B cell (primary cell): ENCODE data around the gene CXXC4.

Experiments
- CTCF ChIP-seq: fragments of 200-600 bp; IDR thresholded peaks from one replicate; pipeline ENCODE4 v1.8.0; 2022; ENCODE audit warnings: antibody characterized with exemption, mild to moderate bottlenecking
- EZH2 ChIP-seq: IDR thresholded peaks from 2 replicates; pipeline ENCODE4 v1.6.1; 2012; ENCODE audit warnings: borderline replicate concordance, low read depth, mild to moderate bottlenecking, moderate library complexity, low read length; ENCODE audit not compliant: insufficient read depth, poor library complexity, severe bottlenecking

GRCh38 chr4:104421566-104421965 is 73.1 kb downstream of the CXXC4 start:
- TF ChIP-seq EZH2 (no peak), CTCF (no peak)
